Keratinocyte (primary cell): ENCODE measurements around the gene SIRT4.

Source experiments
- CTCF ChIP-seq, 3 experiments: IDR thresholded peaks in 1 of 3; conservative IDR thresholded peaks in 1 of 3; optimal IDR thresholded peaks in 1 of 3; 2 replicates in 2 of 3; 3 replicates in 1 of 3; pipeline versions ENCODE3 to v1.5.1; 2011; ENCODE audit warnings: low read length in 3 of 3, mild to moderate bottlenecking in 3 of 3, moderate library complexity in 2 of 3, control low read depth in 1 of 3, inconsistent platforms in 1 of 3; ENCODE audit not compliant: insufficient read depth in 2 of 3; ENCODE audit errors: extremely low read depth in 1 of 3
- EZH2 ChIP-seq: IDR thresholded peaks from one replicate; pipeline ENCODE4 v1.6.1; 2012; ENCODE audit warnings: inconsistent platforms, mild to moderate bottlenecking, low read length, moderate library complexity

- TF ChIP-seq CTCF (optimal IDR thresholded peaks at IDR 0.05 in 1 of 3, IDR thresholded peaks at IDR 0.05 in 1 of 3, conservative IDR thresholded peaks at IDR 0.05 in 1 of 3; ENCODE audit: extremely low read depth in 1 of 3, insufficient read depth in 2 of 3, low read length in 3 of 3) = peak; percentile 16 to 37 (median 29)
- TF ChIP-seq EZH2 = no peak
Observed at GRCh38 chr12:120314220-120314619, 12.1 kb downstream of the SIRT4 start.
